Measurements from ENCODE around the gene PRDM16.

The PRDM16 gene

DNA sequence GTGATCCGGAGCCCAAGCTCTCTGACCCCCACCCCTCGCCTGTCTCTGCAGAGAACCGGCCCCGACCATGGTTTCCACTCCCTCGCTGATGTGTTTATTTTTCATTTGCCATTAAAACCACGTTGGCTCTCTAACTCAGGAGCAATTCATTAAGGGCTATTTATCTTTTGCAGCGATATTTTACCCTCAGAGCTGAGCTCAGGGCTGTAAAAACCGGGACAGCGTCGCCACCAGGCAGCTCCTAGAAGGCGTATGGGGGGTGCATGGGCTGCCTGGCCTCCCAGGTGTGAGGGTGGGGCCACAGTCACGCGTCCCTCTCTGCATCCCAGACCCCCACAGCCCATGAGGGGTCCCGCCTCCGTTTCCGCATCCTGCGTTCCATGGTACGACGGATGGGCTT, 71.4 kb downstream of the PRDM16 start:
- DNase-seq (ENCODE audit: low read depth, low spot score), result no peak

DNA sequence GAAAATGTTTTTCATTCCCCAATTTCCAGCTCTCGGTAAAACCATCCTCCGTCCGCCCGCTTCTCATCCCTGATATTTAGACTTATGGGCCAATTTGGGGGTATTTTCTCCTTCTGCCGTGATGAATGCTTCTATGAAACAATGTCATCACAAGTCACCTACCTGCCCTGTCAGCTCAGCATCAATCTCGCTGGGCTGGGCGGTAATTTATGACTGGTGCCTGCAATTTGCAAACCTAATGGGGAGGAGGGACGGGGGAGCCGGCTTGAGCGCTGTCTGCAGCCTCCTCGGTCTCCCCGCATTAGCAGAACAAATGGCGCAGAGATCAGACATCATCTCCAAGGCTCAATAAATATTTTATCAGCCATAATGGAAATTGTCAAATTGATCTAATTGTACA, 72.1 kb downstream of the PRDM16 start:
- DNase-seq (ENCODE audit: low read depth, low spot score), result no peak

DNA sequence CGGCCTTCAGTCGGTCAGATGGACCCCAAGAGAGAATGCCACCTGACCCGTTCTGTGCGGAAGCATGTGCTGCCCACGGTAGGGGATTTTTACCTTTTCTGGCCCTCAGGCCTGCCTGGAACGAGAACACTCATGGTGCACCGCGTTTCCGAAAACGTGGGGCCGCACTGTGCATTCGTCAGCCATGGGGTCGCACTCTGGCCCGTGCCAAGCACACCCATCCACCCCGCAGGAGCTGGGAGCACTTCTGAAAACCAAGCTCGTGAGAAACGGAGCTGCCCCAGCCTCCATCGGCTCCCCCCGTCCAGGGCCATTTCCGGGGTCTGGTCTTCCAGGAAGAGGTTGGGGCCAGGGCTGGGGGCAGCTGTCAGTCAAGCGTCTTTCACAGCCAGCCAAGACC, 72.8 kb downstream of the PRDM16 start:
- no peak for DNase-seq (ENCODE audit: low read depth, low spot score)

DNA sequence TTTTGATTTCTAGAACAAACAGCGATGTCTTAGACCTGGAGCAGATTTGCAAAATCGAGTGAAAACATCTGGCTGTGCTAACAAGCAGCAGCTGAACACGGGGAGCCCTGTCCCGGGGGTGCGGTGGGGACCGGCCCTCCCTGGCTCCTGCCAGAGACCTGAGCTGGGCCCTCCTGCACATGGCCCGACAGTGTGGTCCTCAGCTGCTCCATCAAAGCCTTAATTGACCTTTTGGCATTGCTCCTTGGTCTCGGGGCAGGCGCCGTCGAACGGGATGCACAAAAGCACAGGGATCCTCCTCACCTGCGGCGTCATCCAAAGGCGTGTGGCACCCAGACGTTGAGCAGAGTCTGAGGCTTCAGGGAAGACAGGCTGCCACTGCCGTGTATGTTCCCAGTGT, 73.2 kb downstream of the PRDM16 start:
- DNase-seq (ENCODE audit: low read depth, low spot score), result no peak

DNA sequence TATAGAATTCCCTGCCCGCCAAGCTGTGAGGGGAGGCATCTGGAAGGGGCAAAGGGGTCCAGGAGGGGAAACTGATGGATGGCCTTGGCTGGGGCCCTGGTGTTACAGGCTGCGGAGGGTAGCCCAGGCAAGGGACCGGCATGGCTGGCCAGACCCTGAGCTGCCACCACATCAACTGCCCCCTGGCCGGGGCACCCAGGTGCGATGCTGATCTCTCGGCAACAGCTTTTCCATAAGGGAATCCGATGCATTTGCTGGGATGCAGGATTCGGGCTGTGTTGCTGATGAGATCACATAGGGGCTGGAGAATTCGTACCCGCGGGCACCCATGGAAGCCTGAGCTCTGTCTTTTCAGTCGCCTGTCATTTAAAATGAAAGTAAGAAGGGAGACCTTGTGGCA, 73.7 kb downstream of the PRDM16 start:
- DNase-seq (ENCODE audit: low read depth, low spot score), result no peak

DNA sequence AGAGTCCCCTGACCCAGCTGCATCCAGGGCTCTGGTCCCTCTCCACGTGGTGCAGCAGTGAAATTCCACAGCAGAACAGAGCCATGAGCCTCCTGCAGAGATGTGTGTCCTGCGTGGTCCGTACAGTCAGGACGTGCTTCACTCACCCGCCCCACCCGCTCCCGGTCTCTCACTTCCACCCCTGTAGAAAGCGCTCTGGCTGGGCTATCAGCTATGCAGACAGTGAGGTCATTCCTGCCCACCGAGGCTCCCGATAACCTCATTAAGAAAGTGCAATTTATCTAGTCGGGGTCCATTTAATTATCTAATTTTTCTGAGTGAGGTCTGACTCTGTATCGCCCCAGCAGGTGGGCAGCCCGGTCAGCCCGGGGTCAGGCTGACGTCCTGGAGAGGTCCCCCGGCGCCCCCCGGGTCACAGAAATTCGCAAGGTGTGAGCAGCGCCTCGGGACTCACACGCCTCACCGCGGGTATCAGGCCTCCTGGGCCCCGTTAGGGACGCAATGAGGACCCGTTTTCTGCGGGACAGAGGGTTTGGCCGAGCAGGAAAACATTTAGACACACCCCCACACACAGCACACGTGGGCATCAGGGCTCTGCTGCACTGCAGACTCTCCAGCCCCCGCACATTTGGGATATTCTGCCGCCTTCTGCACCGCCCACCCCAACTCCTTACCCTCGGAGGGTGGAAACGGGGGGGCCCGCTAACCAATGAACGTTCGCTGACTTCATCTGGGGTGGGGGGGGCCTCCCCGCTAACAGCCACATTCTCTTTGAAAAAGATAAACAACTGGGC, 76.7 kb downstream of the PRDM16 start:
- no peak for DNase-seq (ENCODE audit: low read depth, low spot score)

DNA sequence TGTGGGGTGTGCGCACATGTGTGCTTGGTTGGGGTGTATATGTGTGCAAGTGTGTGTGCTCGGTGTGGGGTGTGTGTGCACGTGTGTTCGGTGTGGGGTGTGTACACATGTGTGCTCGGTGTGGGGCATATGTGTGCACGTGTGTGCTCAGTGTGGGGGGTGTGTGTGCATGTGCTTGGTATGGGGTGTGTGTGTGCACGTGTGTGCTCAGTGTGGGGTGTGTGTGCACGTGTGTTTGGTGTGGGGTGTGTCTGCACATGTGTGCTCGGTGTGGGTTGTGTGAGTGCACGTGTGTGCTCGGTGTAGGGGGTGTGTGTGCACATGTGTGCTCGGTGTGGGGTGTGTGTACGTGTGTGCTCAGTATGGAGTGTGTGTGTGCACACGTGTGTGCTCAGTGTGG, 77.5 kb downstream of the PRDM16 start:
- DNase-seq (ENCODE audit: low read depth, low spot score), result no peak

DNA sequence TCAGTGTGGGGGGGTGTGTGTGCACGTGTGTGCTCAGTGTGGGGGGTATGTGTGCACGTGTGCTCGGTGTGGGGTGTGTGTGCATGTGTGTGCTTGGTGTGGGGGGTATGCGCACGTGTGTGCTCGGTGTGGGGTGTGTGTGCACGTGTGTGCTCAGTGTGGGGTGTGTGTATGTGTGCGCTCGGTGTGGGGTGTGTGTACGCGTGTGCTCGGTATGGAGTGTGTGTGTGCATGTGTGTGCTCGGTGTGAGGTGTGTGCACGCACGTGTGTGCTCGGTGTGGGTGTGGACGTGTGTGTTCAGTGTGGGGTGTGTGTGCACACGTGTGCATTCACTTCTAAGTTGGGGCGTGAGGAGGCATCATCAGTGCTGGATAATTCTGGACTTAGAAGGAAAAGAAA, 77.9 kb downstream of the PRDM16 start:
- no peak for DNase-seq (ENCODE audit: low read depth, low spot score)

DNA sequence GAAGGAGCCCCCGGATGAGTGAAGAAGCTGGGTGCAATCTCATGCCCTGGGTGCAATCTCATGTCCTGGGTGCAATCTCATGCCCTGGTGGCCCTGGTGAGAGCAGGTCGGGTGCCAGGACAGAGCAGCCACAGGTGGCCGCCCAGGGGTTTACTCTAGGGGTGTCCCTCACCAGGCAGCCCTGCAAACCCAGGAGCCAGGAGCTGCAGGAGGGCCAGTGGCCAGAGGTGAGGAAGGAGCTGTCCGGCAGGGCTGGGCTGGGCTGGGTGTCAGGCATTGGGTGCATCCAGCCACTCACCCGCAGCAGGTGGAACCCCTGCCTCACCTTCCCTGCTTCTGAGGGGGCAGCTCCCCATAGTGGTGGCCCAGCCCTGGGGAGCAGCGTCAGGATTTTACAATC, 79.2 kb downstream of the PRDM16 start:
- no peak for DNase-seq (ENCODE audit: low read depth, low spot score)

DNA sequence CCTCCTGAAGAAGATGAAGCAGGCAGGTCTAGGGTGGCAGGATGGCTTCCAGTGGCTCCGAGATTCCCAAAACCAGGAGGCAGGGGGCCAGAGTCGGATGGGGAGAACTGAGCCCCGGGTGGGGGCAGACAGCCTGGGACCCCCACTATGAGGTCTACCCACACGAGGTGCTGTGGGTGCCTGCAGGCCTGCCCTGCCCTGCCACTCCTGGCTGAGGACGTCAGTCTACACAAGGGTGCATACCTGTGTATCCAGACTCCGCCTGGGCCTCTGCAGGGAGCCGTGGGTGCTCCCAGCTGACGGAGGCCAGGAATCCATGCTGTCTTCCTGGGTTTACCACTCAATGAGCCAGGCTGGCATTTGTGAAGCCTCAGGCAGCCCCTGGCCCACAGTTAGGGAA, 80.3 kb downstream of the PRDM16 start:
- no peak for DNase-seq (ENCODE audit: low read depth, low spot score)

DNA sequence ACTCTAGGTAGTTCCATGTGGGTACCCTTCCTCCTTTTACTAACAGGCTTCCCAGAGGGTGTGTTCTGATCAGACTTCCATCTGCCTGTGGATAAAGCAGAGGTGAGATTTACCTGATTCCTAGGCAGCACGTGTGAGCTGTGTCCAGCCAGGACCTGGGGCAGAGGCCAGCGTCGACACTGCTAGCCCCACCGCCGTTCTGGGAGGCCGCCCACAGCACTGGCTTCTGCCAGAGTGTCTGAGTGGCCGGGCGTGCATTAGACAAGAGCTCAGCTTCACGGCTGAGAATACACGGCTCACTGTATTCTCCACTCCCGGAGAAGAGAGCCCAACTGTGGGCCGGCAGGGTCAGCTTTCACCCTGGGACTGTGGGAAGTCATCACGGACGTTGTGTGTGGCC, 82.5 kb downstream of the PRDM16 start:
- no peak for DNase-seq (ENCODE audit: low read depth, low spot score)

DNA sequence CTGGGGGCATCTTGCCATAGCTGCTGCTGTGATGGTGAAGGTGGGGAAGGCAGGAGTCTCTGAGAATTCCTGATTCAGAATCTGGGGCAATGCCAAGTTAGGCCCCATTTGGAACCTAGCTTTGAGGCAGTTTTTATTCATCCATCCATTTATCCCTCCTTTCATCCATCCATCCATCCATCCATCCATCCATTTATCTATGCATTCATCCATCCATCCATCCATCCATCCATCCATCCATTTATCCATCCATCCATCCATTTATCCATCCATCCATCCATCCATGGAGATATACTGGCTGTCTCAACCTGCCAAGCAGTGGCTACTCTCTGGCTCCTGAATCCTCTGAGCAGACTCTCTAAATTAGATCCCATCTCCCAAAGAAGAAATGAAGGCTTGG, 83.1 kb downstream of the PRDM16 start:
- DNase-seq (ENCODE audit: low read depth, low spot score), result no peak

DNA sequence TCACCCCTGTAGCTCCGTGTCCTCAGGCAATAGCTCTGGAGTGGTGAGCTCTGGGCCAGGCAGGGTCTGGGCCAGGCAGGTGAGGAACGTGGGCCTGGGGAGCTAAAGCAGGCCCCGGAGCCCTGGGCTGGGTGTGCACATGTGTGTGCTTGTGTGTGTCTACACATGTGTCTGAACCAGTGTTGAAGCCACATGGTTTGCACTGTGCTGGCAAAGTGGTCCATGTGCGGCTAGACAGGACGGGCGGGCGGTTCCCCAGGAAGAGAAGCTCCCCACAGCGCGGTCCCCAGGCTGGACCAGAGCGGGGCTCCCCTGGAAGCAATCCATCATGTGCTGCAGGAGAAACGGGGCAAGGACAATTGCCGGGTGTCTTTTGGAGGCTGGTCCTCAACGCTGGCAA, 84.2 kb downstream of the PRDM16 start:
- no peak for DNase-seq (ENCODE audit: low read depth, low spot score)

DNA sequence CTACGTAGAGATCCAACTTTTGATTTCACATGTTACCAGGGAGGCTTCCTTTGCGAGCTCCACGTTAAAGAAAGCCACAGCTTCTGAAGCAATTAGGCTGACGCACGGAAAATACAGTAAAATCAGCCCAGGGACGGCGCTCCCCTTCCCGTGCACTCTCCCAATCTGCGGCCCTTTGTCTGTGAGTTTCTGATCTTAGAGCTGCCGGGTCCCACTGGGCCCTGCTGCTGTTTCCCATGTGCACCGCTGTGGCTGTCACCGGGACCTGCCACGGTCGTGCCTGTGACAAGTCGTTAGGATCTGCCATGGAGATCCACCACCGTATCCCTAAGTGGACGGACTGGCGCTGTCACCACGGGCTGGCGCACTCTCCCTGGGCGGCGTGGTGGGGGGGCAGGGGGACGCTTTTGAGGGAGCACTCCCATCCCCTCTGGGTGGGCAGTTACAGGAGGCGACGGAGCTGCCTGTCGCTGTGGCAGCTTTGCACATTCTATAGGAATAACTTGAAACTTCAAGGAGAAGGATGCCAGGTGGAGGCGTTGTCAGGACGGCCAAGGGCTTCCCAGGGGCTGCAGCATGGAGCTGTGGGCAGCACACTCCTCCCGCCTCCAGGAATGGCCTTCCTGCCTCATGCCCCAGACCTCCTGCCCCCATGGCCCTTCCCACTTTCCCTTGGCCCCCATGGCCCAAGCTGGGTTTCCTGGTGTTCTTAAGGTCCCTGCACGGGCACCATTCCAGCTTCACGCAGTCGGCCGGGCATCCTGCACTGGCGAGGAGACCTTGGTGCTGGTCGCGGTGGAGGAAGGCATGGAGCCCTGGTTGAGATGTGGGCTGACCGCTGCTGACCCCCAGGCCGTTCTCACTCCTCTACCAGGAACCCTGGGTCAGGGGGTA, 85.1 kb downstream of the PRDM16 start:
- no peak for DNase-seq (ENCODE audit: low read depth, low spot score)

DNA sequence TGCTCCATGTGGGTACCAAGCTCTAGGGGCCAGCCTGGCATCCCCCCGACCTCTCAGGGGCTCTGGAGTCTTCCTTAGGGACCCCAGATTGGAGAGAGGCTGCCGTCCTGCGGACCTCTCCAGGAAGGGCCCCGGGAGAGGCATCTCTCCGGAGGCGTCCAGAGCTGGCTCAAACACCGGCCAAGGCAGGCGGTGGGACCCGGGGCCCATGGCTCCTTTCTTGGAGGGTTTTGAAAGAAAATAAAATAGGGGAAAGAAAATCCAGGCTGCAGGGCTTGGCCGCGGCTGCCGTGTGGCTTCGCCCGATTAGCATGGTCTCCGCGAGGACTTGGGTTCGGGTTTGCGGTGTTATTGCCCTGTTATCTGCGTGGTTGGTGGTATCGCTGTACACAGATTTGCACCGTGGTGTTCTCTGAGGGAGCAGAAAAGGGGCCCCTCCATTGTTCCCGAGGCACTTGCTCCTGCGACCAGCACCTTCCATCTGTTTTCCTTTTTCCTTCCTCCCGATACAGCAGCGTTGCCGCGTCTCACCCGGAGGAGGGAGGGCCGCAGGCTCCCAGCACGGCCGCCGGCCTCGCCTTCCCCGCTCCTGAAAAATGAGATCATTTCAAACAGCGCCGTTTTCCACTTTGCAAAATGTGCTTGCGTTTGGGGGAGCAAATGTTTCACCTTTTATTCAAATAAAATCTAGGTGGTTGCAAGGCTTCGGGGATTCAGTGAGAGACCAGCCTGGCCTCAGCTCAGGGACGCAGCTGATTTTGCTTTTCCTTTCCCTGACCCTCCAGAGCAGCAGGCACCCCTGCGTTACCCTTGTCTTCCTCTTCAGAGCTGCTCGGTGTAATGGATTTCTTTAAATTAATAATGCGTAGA, 86.3 kb downstream of the PRDM16 start:
- DNase-seq (ENCODE audit: low read depth, low spot score), result no peak

DNA sequence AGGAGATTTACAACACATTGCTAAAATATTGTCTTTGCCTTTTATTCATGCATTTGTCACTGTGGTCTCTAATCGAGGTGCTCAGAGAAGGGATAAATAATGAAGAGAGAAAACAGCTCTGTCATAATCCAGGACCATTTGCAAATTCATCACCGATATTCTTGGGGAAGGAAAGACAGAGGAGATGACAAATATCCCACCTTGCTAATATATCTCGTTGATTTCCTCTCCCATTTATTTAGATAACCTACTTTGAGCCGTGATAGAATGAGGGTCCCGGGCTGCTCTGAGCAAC, 86.9 kb downstream of the PRDM16 start:
- no peak for DNase-seq (ENCODE audit: low read depth, low spot score)

DNA sequence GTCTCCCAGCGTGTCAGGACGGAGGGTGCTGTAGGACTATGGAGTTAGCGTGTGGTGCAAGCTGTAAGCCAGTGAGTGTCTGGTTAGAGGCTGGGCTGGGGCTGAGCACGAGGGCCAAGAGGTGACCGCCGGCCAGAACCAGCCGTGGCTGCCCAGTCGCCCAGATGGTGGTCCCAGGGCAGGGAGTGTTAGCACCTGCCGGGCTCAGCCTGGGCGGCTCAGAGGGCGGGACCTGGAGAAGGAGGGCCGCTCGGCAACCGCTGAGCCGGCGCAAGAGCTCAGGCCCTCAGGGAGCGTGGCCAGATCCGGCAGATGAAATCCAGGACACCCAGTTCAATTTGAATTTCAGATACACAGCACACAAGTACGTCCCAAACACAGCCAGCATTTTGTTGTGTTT, 87.9 kb downstream of the PRDM16 start:
- DNase-seq (ENCODE audit: low read depth, low spot score), result no peak

DNA sequence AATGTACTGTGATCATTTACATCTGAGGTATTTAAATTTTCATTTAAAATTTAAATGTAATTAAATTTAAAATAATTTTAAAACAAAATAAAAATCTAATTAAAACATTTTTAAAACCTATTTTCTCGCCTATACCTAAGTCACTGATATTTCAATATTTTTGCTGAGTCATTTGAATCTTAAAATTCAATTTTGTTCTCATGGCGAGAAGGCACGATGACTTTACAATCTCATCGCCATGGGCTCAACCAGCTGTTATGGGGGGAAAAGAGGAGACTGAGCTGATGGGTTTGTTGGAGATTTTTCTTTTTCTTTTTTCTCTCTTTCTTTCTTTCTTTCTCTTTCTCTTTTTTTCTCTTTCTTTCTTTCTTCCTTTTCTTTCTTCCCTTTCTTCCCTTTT, 89.3 kb downstream of the PRDM16 start:
- DNase-seq (ENCODE audit: low read depth, low spot score), result no peak

DNA sequence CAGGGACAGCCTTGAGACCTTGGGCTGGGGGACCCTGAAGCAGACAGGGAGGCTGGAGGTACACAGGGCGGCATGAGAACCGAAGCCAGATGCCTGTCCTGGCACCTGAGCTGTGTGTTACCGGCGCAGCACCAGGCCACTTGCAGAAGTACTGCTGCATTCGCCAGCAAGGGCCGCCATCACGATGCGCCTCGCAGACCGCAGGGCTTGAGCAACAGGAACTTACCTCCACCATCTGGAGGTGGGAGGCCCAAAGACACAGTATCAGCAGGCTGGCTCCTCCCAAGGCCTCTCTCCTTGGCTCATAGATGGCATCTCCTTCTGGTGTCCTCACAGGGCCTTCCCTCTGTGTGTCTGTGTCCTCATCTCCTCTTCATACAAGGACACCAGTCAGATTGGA, 90.1 kb downstream of the PRDM16 start:
- DNase-seq (ENCODE audit: low read depth, low spot score), result no peak

DNA sequence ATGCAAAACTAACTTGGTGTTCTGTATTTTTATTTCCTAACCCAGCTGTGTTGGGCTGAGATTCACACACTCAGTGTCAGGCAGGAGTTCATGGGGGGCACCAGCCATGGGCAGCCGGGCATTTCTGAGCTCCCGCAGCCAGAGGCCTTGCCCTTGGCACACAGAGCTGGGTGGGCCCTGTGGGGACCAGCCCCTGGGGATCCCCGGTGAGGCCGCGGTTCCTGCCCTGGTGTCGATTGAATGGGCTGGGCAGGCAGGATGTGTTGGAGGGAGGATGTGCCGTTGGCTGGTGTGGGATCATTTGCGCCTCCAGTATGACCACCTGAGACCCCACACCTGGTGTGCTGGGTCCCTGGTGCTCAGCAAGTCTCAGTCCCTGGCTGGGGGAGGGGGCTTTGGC, 91.0 kb downstream of the PRDM16 start:
- no peak for DNase-seq (ENCODE audit: low read depth, low spot score)

DNA sequence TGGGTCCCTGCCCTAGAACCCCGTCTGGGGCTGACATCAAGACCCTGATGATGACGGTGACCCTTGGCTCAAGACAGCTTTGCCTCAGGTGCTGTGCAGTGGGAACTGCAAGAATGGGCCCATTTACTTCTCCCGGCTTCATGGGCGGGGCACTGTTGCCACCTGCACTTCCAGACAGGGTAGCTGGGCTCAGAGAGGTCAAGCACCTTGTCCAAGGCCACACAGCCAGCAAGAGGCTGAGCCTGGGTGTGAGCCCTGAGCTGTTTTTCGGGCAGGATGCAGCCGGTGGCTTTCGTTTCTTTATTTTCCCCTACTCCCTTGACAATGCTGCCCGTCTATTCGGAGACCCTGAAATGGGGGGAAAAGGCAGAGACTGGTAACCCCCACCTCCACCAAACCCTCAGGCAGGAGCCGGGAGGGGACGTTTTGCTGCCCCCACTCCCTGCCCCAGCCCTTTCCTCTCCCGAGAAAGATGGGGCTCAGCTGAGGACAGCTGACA, 91.7 kb downstream of the PRDM16 start:
- DNase-seq (ENCODE audit: low read depth, low spot score), result no peak

DNA sequence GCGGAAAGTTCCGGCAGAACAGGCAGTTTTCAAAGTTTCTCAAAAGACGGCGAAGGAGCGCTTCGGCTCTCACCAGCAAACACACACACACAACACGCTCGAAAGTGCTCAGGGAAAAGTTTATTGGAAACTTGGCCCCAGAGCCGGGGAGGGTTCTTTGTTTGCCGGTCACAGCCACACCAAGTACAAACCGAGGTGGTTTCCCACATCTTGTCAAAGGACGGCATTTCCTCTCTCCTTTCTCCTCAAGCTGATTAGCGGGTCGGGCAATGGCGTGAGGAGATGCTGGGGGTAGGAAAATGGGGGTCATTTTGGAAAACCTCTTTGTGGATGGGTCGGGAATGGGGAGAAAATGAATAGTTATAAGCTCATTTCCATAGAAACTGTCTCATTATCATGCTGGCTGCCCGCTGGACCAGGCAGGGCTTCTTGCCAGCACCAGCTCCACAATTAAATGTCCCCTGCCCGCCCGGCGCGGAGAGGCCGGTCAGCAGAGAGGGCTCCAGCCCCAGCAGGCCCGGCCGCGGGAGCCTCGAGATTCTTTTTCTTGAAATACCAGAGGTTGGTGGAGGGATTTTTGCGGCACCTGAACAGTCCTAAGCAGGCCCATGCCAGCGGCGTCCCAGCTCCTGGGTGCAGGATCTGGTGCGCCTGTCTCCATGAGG, 92.3 kb downstream of the PRDM16 start:
- no peak for DNase-seq (ENCODE audit: low read depth, low spot score)
